T-helper 1 cell (primary cell): Measurements from ENCODE around the gene BAD.
"Not testable (repeated sequence)": the region's sequence is repeated elsewhere in the genome, so short reads cannot be mapped to it uniquely, and the experiment has no call there.

Source experiments
- DNase-seq, 5 donors: peaks; one replicate each; pipeline ENCODE4 v3.0.0-alpha.2; 2012 to 2020

BAD gene

GRCh38 chr11:64255135-64256128 is 29.0 kb downstream of the BAD start:
- no peak for DNase-seq

- DNase-seq: no peak
Measured at GRCh38 chr11:64254326-64254725, 30.1 kb downstream of the BAD start.

GRCh38 chr11:64253481-64253880 is 31.0 kb downstream of the BAD start:
- DNase-seq: no peak

- no peak for DNase-seq
Measured at GRCh38 chr11:64253043-64253442, 31.4 kb downstream of the BAD start.

- DNase-seq: no peak
Measured at GRCh38 chr11:64252003-64252872, 32.2 kb downstream of the BAD start.

GRCh38 chr11:64251753-64252002 is 32.8 kb downstream of the BAD start:
- DNase-seq: no peak

- DNase-seq: peak in 4 of 5 donors; percentile 41 to 70 (median 44)
Measured at GRCh38 chr11:64251016-64251752, 33.3 kb downstream of the BAD start, which contains the start of gene PLCB3. Gene PLCB3 (plus strand): TSS chr11:64251530. CDS start chr11:64251650, 120 bp downstream.

GRCh38 chr11:64250415-64251015 is 34.0 kb downstream of the BAD start:
- no peak for DNase-seq

DNA sequence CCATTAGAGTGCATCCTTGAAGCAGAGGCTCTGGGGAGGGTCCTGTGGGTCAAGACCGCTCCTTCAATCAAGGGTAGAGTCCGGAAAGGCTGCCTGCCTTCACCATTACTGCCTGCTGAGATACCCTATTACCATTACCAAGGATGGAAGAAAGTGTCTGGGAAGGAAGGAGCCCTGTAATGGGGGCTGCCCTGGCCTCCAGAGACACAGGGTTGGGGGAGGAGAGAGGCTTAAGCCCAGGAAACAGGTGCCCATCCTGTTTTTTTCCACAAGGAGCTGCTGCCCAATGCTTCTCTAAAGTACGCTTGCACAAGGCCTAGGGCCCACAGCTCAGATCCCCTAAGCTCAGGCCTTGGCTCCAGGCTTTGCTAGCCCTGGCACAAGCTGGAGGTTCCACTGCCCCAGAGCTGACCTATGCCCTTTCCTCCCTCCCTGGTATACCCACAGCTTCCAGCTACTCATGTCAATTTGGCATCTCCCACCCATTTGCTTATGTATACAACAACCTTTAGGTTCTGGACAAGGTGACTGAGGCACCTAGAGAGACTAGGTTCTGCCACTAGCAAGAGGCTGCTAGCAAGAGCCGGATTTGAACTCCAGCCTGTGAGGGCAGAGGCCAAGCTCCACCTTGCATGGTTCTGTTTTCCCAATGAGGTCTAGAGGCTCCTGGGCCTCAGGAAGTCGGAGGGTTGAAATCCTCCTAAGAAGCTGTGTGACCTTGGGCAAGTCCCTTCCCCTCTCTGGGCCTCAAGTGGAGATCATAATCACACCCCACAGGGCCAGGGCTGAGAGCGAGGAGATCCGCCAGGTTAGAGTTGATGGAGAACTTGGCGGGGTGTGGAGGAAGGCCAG is 34.7 kb downstream of the BAD start:
- no peak for DNase-seq

- no peak for DNase-seq
Measured at GRCh38 chr11:64249038-64249437, 35.4 kb downstream of the BAD start.

DNA sequence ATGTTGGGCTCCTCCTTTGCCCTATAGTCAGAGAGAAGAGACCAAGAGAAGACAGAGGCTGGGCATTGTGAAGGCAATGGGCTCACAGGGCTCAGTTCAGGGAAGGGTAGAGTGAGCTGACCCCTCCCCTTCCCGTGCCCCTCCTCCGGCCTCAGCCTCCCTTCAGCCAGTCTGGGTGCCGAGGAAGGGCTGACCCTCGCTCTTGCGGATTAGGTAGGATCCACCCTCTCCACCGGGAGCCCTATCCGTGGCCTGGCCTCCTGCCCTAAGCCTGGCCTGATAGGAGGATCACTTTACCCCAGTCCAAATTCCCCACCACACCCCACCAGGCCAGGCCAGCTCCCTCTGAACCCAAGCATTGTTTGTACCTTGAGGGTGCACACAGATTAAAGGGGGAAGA is 35.9 kb downstream of the BAD start:
- DNase-seq: no peak

- no peak for DNase-seq
Measured at GRCh38 chr11:64247729-64248531, 36.5 kb downstream of the BAD start.

GRCh38 chr11:64246871-64247728 is 37.4 kb downstream of the BAD start, which contains the start of gene PPP1R14B:
Gene PPP1R14B (minus strand): TSS chr11:64246943. CDS start chr11:64246673, 270 bp downstream.
- peak; percentile 65 to 80 (median 71) for DNase-seq

GRCh38 chr11:64246621-64246870 is 37.9 kb downstream of the BAD start:
- DNase-seq: not testable (repeated sequence)

DNA sequence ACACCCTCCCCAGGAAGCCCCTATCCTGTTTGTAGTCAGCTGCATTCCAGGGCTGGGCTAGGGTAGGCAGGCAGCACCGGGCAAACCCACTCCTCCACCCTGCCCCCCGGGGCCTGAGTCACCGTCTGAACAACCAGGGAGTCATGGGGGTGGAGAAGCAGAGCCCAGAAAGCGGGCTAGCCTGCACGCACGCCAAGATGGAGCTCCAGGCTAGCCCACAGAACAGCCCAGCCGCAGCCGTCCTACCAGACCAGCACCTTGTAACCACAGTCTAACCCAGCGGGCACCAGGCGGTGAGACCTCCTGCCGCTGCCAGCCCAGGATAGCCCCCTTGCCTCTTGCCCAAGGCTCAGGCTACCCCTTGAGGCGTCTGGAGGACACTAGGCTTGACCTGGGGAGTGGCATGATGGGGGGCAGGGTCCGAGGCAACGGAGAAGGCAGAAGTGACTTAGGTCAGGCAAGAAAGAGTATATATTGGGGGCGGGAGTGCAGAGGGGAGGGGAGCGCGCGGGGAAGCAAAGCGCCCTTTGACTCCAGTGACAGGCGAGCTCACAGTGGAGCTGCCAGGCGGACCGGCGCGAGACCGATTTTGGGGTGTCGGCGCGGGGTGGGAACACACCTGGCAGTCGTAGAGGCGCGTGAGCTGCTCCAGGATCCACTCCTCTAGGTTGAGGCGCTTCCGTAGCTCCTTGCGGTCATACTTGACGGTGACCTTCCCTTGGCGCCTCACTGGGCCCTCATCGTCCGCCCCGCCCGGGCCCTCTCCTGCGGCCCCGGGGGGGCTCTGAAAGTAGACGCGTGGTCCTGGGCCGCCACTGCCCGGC is 38.5 kb downstream of the BAD start:
- peak in 4 of 5 donors; percentile 37 to 67 (median 52) for DNase-seq

GRCh38 chr11:64245401-64245796 is 39.1 kb downstream of the BAD start:
- peak in 1 of 5 donors; percentile 30 for DNase-seq

- DNase-seq: no peak
Measured at GRCh38 chr11:64244966-64245365, 39.5 kb downstream of the BAD start.

- DNase-seq: no peak
Measured at GRCh38 chr11:64244107-64244506, 40.4 kb downstream of the BAD start.
